GM12872 (cell line): Measurements from ENCODE around the gene CTBP2.

Experiments
- CTCF ChIP-seq: IDR thresholded peaks from 3 replicates; pipeline ENCODE4 v1.5.1; 2011; ENCODE audit warnings: low read depth, mild to moderate bottlenecking, low read length, moderate library complexity; ENCODE audit not compliant: insufficient read depth

The CTBP2 gene

GRCh38 chr10:124955243-124955642, 205.1 kb downstream of the CTBP2 start:
- TF ChIP-seq CTCF = no peak

- TF ChIP-seq CTCF = no peak
These were observed 206.9 kb downstream of the CTBP2 start for GRCh38 chr10:124953421-124953820.

DNA sequence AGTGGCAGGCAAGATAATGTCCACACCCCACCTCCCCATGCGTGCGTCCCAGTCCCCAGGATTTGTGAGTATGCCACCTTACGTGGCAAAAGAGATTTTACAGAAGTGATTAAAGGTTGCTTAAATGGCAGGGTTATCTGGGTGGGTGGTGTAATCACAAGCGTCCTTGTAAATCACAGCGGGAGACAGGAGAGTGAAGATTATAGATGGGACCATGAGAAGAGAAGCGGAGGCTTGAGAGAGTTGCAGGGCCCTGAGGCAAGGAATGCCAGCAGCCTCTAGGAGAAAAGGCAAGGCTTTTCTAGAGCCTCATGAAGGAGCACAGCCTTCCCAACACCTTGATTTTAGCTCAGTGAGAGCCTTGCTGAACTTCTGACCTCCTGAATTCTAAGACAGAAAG, 208.2 kb downstream of the CTBP2 start:
- no peak for TF ChIP-seq CTCF

DNA sequence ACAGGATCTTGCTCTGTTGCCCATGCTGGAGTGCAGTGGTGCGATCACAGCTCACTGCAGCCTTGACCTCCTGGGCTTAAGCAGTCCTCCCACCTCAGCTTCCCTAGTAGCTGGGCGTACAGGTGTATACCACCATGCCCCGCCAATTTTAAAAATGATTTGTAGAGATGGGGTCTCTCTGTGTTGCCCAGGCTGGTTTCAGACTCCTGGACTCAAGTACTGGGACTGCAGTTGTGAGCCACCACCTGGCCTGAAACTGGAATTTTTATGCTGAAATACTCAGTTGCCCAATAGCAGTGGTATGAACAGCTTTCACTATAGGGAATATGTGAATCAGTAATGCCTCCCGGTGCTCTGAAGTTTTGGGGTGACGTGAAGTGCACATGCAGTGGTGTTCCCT, 210.8 kb downstream of the CTBP2 start:
- TF ChIP-seq CTCF = no peak

DNA sequence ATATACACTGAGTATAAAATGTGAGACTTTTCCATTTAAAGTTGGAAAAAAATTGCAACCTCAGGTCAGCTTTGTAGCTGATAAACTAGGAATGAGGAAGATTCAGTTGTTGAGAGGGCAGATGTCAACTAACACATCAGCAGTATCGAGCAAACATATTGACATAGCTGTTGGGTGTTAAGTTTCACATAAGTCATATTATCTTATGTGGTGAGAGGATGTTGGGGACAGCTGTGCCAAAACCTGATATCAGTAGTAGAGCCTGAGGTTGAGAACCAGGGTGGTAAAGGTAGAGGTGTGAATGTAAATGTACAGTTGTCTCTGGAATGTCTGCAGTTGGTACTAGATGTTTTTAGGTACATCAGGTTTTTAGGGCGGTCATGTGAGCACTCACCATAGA, 213.4 kb downstream of the CTBP2 start:
- no peak for TF ChIP-seq CTCF

GRCh38 chr10:124944982-124945381, 215.4 kb downstream of the CTBP2 start:
- TF ChIP-seq CTCF = no peak

GRCh38 chr10:124943301-124944092, 216.9 kb downstream of the CTBP2 start:
- TF ChIP-seq CTCF = no peak
